ENCODE measurements around the gene DIPK1A.

Gene DIPK1A

DNA sequence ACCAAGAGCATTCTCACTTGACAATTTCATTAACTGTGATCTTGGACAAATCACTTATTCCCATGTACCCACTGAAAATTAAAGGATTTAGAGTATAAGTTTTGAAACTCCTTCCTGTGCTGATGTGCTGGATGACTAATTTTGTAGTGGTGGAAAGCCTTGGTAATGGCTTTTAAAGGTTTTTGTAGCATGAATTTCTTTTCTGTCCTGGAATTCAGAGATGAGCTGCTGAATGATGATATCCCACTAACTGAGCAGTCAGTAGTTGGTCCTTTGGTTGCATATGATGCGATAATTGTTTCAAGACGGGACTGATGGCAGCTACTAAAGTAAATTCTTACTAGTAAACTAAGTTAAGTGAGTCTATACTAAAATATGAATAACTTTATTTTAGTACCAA, 124.2 kb downstream of the DIPK1A start:
- DNase-seq (ENCODE audit: low spot score): no peak
- TF ChIP-seq CTCF (IDR thresholded peaks at IDR 0.05; ENCODE audit: extremely low read depth, missing control alignments): no peak

GRCh38 chr1:92834617-92835016, 126.6 kb downstream of the DIPK1A start:
- no peak for TF ChIP-seq CTCF (IDR thresholded peaks at IDR 0.05; ENCODE audit: extremely low read depth, missing control alignments)
- no peak for DNase-seq (ENCODE audit: low spot score)

DNA sequence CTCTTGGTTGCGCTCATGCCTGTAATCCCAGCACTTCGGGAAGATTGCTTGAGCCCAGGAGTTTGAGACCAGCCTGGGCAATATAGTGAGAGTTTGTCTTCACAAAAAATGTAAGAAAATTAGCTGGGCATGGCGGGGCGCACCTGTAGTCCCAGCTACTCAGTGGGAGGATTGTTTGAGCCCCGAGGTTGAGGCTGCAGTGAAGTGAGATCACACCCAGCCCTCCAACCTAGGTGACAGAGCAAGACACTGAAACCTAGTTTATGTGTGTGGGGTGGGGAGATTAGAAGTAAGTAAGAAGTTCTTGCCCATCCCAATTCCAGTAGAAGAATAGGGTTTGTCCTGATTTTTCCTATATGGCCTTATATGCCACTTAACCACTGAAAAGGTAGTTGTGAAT, 127.4 kb downstream of the DIPK1A start:
- TF ChIP-seq CTCF (IDR thresholded peaks at IDR 0.05; ENCODE audit: extremely low read depth, missing control alignments): no peak
- no peak for DNase-seq (ENCODE audit: low spot score)

GRCh38 chr1:92832537-92833114, 128.6 kb downstream of the DIPK1A start:
- no peak for DNase-seq (ENCODE audit: low spot score)
- no peak for TF ChIP-seq CTCF (IDR thresholded peaks at IDR 0.05; ENCODE audit: extremely low read depth, missing control alignments)

GRCh38 chr1:92831762-92832536, 129.3 kb downstream of the DIPK1A start, which contains the start of gene RPL5:
Gene RPL5 (plus strand): TSS chr1:92832040. CDS start chr1:92832115, 75 bp downstream.
- TF ChIP-seq CTCF (IDR thresholded peaks at IDR 0.05; ENCODE audit: extremely low read depth, missing control alignments): peak; percentile 92
- peak; percentile 94 for DNase-seq (ENCODE audit: low spot score)

DNA sequence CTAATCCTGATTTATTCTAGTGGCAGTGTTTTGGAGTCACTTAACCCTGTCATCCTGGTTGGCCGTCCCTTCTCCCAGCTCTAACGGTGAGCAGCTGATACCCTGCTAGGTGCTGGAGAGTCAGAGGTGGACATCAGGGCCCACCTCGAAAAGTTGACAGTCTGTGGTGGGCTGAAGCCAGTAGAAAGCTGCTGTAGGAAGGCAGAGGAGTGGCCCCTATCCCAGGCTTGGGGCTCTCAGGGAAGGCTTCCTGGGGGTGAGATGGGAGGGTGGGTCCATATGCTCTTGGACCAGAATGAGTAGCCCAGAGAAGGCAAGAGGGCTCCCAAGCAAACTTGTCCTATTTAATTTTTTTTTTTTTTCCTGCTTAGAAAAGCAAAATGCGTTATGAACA, 129.9 kb downstream of the DIPK1A start:
- no peak for TF ChIP-seq CTCF (IDR thresholded peaks at IDR 0.05; ENCODE audit: extremely low read depth, missing control alignments)
- peak; percentile 17 for DNase-seq (ENCODE audit: low spot score)

- no peak for DNase-seq (ENCODE audit: low spot score)
- TF ChIP-seq CTCF (IDR thresholded peaks at IDR 0.05; ENCODE audit: extremely low read depth, missing control alignments): no peak
Measured at GRCh38 chr1:92826792-92827191, 134.5 kb downstream of the DIPK1A start.

Data from GM20000 (cell line).